HCT116 (cell line): ENCODE data around the gene MIEF2.

Experiments
- CEBPB ChIP-seq: IDR thresholded peaks from 2 replicates; pipeline ENCODE4 v1.6.1; 2012; ENCODE audit warnings: low read depth
- CTCF ChIP-seq, 3 experiments: fragments of 200-600 bp in 1 of 3; sonication (generic) in 1 of 3; IDR thresholded peaks in 2 of 3; conservative IDR thresholded peaks in 1 of 3; 2 replicates each; pipeline ENCODE4 v1.5.1; 2012 to 2017; ENCODE audit warnings: low read depth in 2 of 3, low read length in 2 of 3, antibody characterized with exemption in 1 of 3, borderline replicate concordance in 1 of 3, control low read depth in 1 of 3, mild to moderate bottlenecking in 1 of 3, mixed read lengths in 1 of 3, mixed run types in 1 of 3, moderate library complexity in 1 of 3; ENCODE audit not compliant: insufficient read depth in 1 of 3
- EGR1 ChIP-seq: IDR thresholded peaks from 2 replicates; pipeline ENCODE4 v1.6.1; 2012; ENCODE audit warnings: low read depth
- EZH2 ChIP-seq: fragments of 200-600 bp; sonication (generic); IDR thresholded peaks from 2 replicates; pipeline ENCODE4 v1.6.1; 2017; ENCODE audit warnings: antibody characterized with exemption, mixed run types
- EZH2phosphoT487 ChIP-seq: fragments of 200-600 bp; IDR thresholded peaks from 2 replicates; pipeline ENCODE4 v1.6.1; 2018; ENCODE audit warnings: antibody characterized with exemption, borderline replicate concordance
- MAX ChIP-seq: IDR thresholded peaks from 2 replicates; pipeline ENCODE4 v1.6.1; 2012
- POLR2A ChIP-seq: IDR thresholded peaks from 2 replicates; pipeline ENCODE4 v1.7.0; 2011; ENCODE audit warnings: borderline replicate concordance; ENCODE audit not compliant: insufficient read depth, insufficient read length; ENCODE audit errors: extremely low read depth
- POLR2AphosphoS5 ChIP-seq: IDR thresholded peaks from 2 replicates; pipeline ENCODE4 v1.6.1; 2011; ENCODE audit warnings: mild to moderate bottlenecking, low read depth, low read length, moderate library complexity
- REST ChIP-seq: IDR thresholded peaks from 2 replicates; pipeline ENCODE4 v1.6.1; 2012; ENCODE audit warnings: low read depth
- SRF ChIP-seq: IDR thresholded peaks from 2 replicates; pipeline ENCODE4 v1.6.1; 2012; ENCODE audit warnings: low read depth
- ZNF274 ChIP-seq: fragments of 200-500 bp; sonication (Bioruptor generic); IDR thresholded peaks from 2 replicates; pipeline ENCODE4 v1.6.1; 2014; ENCODE audit warnings: mild to moderate bottlenecking, low read depth, low read length, inconsistent platforms

- no peak for TF ChIP-seq CTCF (IDR thresholded peaks at IDR 0.05 in 2 of 3, conservative IDR thresholded peaks at IDR 0.05 in 1 of 3; ENCODE audit: borderline replicate concordance in 1 of 3, insufficient read depth in 1 of 3, low read depth in 2 of 3, low read length in 2 of 3)
- no peak for TF ChIP-seq ZNF274
- TF ChIP-seq POLR2AphosphoS5: peak; percentile 58
- TF ChIP-seq REST: no peak
- no peak for TF ChIP-seq SRF
- TF ChIP-seq POLR2A: peak; percentile 9
- no peak for TF ChIP-seq EZH2phosphoT487
- no peak for TF ChIP-seq CEBPB
- no peak for TF ChIP-seq EZH2
- TF ChIP-seq MAX: peak; percentile 85
- TF ChIP-seq EGR1: no peak
Measured at GRCh38 chr17:18260332-18261145, at the start of gene MIEF2.
